ENCODE data around the gene ZNF157.

- TF ChIP-seq NBN (IDR thresholded peaks at IDR 0.05) = no peak
- TF ChIP-seq TAF1 (IDR thresholded peaks at IDR 0.05; ENCODE audit: borderline replicate concordance, low read depth, low read length) = no peak
- TF ChIP-seq EED (IDR thresholded peaks at IDR 0.05; ENCODE audit: low read depth) = no peak
- TF ChIP-seq RELA (IDR thresholded peaks at IDR 0.05; ENCODE audit: borderline replicate concordance, partially characterized antibody) = no peak
- no peak for TF ChIP-seq CEBPB (IDR thresholded peaks at IDR 0.05; ENCODE audit: borderline replicate concordance in 1 of 2, low read depth in 2 of 2, low read length in 2 of 2)
- no peak for TF ChIP-seq CTCF (IDR thresholded peaks at IDR 0.05 in 2 of 3, conservative IDR thresholded peaks at IDR 0.05 in 1 of 3; ENCODE audit: control insufficient read depth in 2 of 3, extremely low read depth in 1 of 3, insufficient read depth in 1 of 3, low read depth in 3 of 3, low read length in 3 of 3)
- no peak for TF ChIP-seq POLR2A (IDR thresholded peaks at IDR 0.05; ENCODE audit: low read depth, low read length)
- no peak for TF ChIP-seq SUPT20H (IDR thresholded peaks at IDR 0.05; ENCODE audit: borderline replicate concordance, control insufficient read depth, low read depth, low read length)
- TF ChIP-seq CUX1 (IDR thresholded peaks at IDR 0.05; ENCODE audit: insufficient replicate concordance, low read depth, low read length) = no peak
- no peak for TF ChIP-seq ZBTB33 (IDR thresholded peaks at IDR 0.05)
Measured at GRCh38 chrX:47380268-47380667, 9.9 kb downstream of the ZNF157 start.
